Activated CD8-positive, alpha-beta T cell treated with anti-CD3 and anti-CD28 coated beads for 36 hours (primary cell): ENCODE results near the gene HOXD10. TPM values are rescaled to one million over a fixed set of nuclear protein-coding genes. Genes with fewer than 3 reads are reported as not detected.
A peak's percentile ranks its signal among the peaks of the same experiment; 100 is the strongest.

Source experiments
- ATAC-seq: fragments of 200-7000 bp; cut with Tn5 transposase; one replicate; pipeline ENCODE4 v1.10.0; 2021; ENCODE audit warnings: mild to moderate bottlenecking, moderate library complexity
- CTCF ChIA-PET: fragments of 350-600 bp; sonication (Branson Sonifier 250); formaldehyde crosslinking; loops from one replicate; lab custom pipeline; 2021; ENCODE audit warnings: antibody characterized with exemption; lab: Charles Lee
- POLR2A ChIA-PET: fragments of 350-600 bp; sonication (Branson Sonifier 250); formaldehyde crosslinking; loops from one replicate; lab custom pipeline; 2021; ENCODE audit warnings: antibody characterized with exemption; lab: Charles Lee
- DNase-seq: peaks from one replicate; pipeline ENCODE4 v3.0.0-alpha.2; 2020
- H3K27ac Mint-ChIP-seq: one replicate; pipeline ENCODE4 v1.8.0; 2021; ENCODE audit warnings: mild to moderate bottlenecking, mixed read lengths
- H3K27me3 Mint-ChIP-seq: one replicate; pipeline ENCODE4 v1.8.0; 2021; ENCODE audit warnings: mixed read lengths
- H3K36me3 Mint-ChIP-seq: one replicate; pipeline ENCODE4 v1.8.0; 2021; ENCODE audit warnings: low read depth, mixed read lengths
- H3K4me1 Mint-ChIP-seq: one replicate; pipeline ENCODE4 v1.8.0; 2021; ENCODE audit warnings: low read depth, mixed read lengths
- H3K4me3 Mint-ChIP-seq: one replicate; pipeline ENCODE4 v1.8.0; 2021; ENCODE audit warnings: mild to moderate bottlenecking, moderate library complexity, mixed read lengths
- H3K9me3 Mint-ChIP-seq: one replicate; pipeline ENCODE4 v1.8.0; 2021; ENCODE audit warnings: mixed read lengths
- intact Hi-C: fragments of 100-400 bp; cut with micrococcal nuclease; formaldehyde crosslinking; loops from one replicate; pipeline ENCODE4 v1.10.0; 2022
- total RNA-seq, 2 experiments: library from RNA; stranded (reverse); gene quantifications; one replicate each; pipeline ENCODE4 v1.2.3, GENCODE V29; 2021
- TF ChIP-seq, protein P1 (sequence below): fragments of 200-600 bp; IDR thresholded peaks from one replicate; pipeline ENCODE4 v1.8.0; 2022; ENCODE audit warnings: antibody characterized with exemption, mild to moderate bottlenecking

The HOXD10 gene
- total RNA-seq, 2 experiments from 2014 or later = not detected

DNA sequence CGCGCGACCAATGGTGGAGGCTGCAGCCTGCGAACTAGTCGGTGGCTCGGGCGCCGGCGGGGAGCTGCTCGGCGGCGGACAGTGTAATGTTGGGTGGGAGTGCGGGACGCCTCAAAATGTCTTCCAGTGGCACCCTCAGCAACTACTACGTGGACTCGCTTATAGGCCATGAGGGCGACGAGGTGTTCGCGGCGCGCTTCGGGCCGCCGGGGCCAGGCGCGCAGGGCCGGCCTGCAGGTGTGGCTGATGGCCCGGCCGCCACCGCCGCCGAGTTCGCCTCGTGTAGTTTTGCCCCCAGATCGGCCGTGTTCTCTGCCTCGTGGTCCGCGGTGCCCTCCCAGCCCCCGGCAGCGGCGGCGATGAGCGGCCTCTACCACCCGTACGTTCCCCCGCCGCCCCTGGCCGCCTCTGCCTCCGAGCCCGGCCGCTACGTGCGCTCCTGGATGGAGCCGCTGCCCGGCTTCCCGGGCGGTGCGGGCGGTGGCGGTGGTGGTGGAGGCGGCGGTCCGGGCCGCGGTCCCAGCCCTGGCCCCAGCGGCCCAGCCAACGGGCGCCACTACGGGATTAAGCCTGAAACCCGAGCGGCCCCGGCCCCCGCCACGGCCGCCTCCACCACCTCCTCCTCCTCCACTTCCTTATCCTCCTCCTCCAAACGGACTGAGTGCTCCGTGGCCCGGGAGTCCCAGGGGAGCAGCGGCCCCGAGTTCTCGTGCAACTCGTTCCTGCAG lies 6.3 kb downstream of the HOXD10 start, which contains the start of gene HOXD9:
Gene HOXD9, plus strand, starts transcription at position 37 of the 728 bp plus-strand sequence. Its CDS starts 50 bp downstream, at position 87.
- no peak within 1 kb of the TSS for H3K27ac Mint-ChIP-seq
- peaks cover 13% of the 10 kb centered on the region for H3K4me1 Mint-ChIP-seq
- TF ChIP-seq, protein P1, sequence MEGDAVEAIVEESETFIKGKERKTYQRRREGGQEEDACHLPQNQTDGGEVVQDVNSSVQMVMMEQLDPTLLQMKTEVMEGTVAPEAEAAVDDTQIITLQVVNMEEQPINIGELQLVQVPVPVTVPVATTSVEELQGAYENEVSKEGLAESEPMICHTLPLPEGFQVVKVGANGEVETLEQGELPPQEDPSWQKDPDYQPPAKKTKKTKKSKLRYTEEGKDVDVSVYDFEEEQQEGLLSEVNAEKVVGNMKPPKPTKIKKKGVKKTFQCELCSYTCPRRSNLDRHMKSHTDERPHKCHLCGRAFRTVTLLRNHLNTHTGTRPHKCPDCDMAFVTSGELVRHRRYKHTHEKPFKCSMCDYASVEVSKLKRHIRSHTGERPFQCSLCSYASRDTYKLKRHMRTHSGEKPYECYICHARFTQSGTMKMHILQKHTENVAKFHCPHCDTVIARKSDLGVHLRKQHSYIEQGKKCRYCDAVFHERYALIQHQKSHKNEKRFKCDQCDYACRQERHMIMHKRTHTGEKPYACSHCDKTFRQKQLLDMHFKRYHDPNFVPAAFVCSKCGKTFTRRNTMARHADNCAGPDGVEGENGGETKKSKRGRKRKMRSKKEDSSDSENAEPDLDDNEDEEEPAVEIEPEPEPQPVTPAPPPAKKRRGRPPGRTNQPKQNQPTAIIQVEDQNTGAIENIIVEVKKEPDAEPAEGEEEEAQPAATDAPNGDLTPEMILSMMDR = no peak
- peak within 1 kb of the TSS; percentile 51 for H3K4me3 Mint-ChIP-seq
- H3K27me3 Mint-ChIP-seq = peaks cover 77% of the 10 kb centered on the region
- CTCF ChIA-PET = interaction anchor here (1.3 kb wide), 1 partner anchor 432 kb away, joined by 4 read pairs; no protein-coding TSS in a partner anchor
- peak; percentile 34 for ATAC-seq
- POLR2A ChIA-PET = interaction anchor here (1.4 kb wide), 1 partner anchor 9 kb away, joined by 3 read pairs; no protein-coding TSS in a partner anchor
- H3K9me3 Mint-ChIP-seq = peaks cover 4% of the 10 kb centered on the region
- H3K36me3 Mint-ChIP-seq = no peaks in the 10 kb centered on the region
- peak; percentile 58 for DNase-seq
- intact Hi-C loops = loop anchor here (5.0 kb wide), 2 partner anchors 36 to 39 kb away; no protein-coding TSS in a partner anchor

DNA sequence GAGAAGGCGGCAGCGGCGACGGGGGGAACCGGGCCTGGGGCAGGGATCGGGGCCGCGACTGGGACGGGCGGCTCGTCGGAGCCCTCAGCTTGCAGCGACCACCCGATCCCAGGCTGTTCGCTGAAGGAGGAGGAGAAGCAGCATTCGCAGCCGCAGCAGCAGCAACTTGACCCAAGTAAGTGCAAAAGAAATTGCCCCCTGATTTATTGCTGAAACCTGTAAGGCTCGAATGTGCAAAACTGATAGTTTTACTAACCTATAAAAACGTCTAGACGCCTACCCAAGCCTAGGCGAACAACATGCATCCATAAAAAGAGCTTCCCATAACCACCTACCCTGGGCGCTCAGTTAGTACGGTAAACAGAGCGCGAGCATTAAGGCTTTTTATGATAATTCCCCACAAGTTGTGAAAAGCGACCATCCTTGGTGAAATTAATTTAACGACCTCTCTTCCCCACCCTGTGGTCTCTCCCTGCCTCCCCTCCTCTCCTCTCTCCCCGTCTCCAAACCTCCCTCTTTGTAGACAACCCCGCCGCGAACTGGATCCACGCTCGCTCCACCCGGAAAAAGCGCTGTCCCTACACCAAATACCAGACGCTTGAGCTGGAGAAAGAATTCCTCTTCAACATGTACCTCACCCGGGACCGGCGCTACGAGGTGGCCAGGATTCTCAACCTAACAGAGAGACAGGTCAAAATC lies 7.0 kb downstream of the HOXD10 start:
- CTCF ChIA-PET = interaction anchor here (1.0 to 1.3 kb wide), 2 partner anchors 431 to 529 kb away, joined by 4 read pairs; no protein-coding TSS in a partner anchor
- Mint-ChIP-seq H3K4me1 (peaks cover 20% of the 10 kb centered on the region), H3K27me3 (peaks cover 78% of the 10 kb centered on the region), H3K9me3 (peaks cover 4% of the 10 kb centered on the region), H3K4me3 (peak overlapping the region; percentile 1), H3K36me3 (no peaks in the 10 kb centered on the region), H3K27ac (no peak overlapping the region)
- POLR2A ChIA-PET = no interaction called here
- DNase-seq (no peak), ATAC-seq (no peak)
- intact Hi-C loops = loop anchor here (5.0 kb wide), 2 partner anchors 36 to 39 kb away; no protein-coding TSS in a partner anchor
- TF ChIP-seq, protein P1 = no peak

DNA sequence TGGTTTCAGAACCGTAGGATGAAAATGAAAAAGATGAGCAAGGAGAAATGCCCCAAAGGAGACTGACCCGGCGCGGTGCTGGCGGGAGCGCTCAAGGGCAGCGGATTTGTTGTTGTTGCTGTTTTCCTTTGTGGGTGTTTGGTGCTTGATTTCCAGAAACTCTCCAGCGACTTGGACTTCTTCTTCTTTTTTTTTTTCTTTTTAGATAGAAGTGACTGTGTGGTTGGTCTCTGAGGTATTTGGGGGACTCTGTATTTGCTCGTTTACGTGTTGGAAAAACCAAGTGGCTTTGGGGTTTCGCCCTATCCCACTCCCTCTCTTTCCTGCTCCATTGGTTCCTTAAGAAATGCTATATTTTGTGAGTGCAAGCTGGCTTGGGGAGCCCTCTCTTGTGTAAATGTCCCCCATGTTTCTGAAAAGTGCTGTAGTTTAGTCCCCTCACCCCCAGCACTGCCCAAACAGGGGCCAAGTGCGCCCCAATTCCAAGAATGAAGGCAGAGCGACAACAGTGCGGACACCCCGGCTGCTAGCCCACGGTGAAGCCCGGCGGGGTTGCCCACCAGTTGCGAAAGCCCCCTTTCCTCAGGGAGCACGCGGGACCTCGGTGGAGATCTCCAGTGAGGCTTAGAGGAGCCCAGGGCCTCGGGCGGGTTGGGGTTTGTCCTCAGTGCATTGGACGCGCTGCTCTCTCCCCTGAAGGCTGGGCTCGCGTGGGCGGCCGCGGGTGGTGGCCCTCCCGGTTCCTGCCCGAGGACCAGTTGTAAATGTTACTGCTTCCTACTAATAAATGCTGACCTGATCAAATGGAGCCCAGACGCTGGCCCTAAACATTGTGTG lies 7.8 kb downstream of the HOXD10 start:
- Mint-ChIP-seq H3K27ac (no peak overlapping the region), H3K4me1 (peaks cover 22% of the 10 kb centered on the region), H3K4me3 (no peak overlapping the region), H3K27me3 (peaks cover 78% of the 10 kb centered on the region), H3K9me3 (peaks cover 1% of the 10 kb centered on the region), H3K36me3 (no peaks in the 10 kb centered on the region)
- ChIA-PET CTCF (interaction anchor here (1.0 to 4.2 kb wide), 4 partner anchors 13 to 1025 kb away, joined by 4 to 38 read pairs (median 12); no protein-coding TSS in a partner anchor), POLR2A (no interaction called here)
- DNase-seq (no peak), ATAC-seq (no peak)
- TF ChIP-seq, protein P1 = no peak
- intact Hi-C loops = loop anchor here (5.0 kb wide), 2 partner anchors 37 to 38 kb away; no protein-coding TSS in a partner anchor

DNA sequence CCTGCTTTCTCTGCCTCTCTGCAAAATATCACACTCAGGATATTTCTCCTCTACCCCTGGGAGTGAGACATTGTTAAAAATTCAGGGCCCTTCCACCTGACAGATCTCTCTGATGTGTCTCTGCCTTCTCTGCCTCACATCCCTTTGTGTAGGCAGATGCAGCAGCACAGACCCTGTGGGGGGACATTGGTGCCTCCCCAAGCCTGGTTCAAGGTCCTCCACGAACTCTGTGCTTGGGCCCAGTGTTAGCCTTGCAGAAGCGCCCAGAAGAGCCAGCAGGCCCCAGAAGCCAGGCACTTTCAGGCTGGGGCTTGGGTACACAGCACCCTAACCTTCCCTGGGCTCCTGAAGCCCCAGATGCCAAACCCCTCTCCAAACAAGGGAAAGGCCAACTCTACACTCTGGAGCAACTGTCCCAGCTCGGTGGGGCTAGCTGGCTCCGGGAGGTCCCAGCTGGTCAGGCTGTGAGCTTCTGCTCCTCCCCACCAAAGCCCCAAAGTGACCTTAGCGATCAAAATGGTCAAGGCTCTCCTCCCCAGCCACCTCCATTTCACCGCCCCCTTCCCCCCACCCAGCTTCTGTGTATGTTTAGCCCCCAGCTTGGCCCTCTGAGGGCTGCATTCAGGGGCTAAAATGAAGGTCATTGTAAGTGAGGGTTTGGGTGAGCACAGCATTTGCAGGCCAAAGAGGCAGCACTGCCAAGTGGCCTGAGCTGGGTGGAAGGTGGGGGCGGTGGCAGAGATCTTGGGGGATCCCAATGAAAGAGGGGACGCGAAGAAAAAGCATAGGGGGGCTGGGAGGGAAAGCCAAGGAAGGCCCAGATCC lies 8.6 kb downstream of the HOXD10 start:
- Mint-ChIP-seq H3K4me3 (no peak overlapping the region), H3K4me1 (peaks cover 22% of the 10 kb centered on the region), H3K9me3 (no peaks in the 10 kb centered on the region), H3K27ac (no peak overlapping the region), H3K27me3 (peaks cover 72% of the 10 kb centered on the region), H3K36me3 (no peaks in the 10 kb centered on the region)
- DNase-seq (no peak), ATAC-seq (no peak)
- CTCF ChIA-PET = interaction anchor here (0.9 to 9.8 kb wide), 11 partner anchors 10 to 1024 kb away, joined by 3 to 95 read pairs (median 21); partner anchors contain the start of gene HOXD10
- TF ChIP-seq, protein P1 = no peak
- intact Hi-C loops = loop anchor here (5.0 kb wide), 4 partner anchors 37 to 1022 kb away; no protein-coding TSS in a partner anchor
- POLR2A ChIA-PET = no interaction called here
